Nephron progenitor cell (in vitro differentiated cells): ENCODE measurements around the gene MRPS26.
"Not testable (repeated sequence)": the region's sequence is repeated elsewhere in the genome, so short reads cannot be mapped to it uniquely, and the experiment has no call there.

Experiments
- DNase-seq: peaks from one replicate; pipeline ENCODE4 v3.0.0; 2021
- H3K27ac Mint-ChIP-seq: 2 replicates; pipeline ENCODE4 v1.8.0; 2021; ENCODE audit warnings: mild to moderate bottlenecking, moderate library complexity, mixed read lengths
- H3K27me3 Mint-ChIP-seq: 2 replicates; pipeline ENCODE4 v1.8.0; 2021; ENCODE audit warnings: mild to moderate bottlenecking, low read depth, mixed read lengths; ENCODE audit not compliant: poor library complexity
- H3K36me3 Mint-ChIP-seq: 2 replicates; pipeline ENCODE4 v1.8.0; 2021; ENCODE audit warnings: low read depth, mixed read lengths
- H3K4me1 Mint-ChIP-seq: 2 replicates; pipeline ENCODE4 v1.8.0; 2021; ENCODE audit warnings: mixed read lengths
- H3K4me3 Mint-ChIP-seq: 2 replicates; pipeline ENCODE4 v1.8.0; 2021; ENCODE audit warnings: mild to moderate bottlenecking, moderate library complexity, mixed read lengths
- H3K9me3 Mint-ChIP-seq: 2 replicates; pipeline ENCODE4 v1.8.0; 2021; ENCODE audit warnings: mild to moderate bottlenecking, moderate library complexity, mixed read lengths
- CTCF ChIP-seq: fragments of 200-600 bp; sonication (generic); IDR thresholded peaks from 2 replicates; pipeline ENCODE4 v1.5.0; 2021; ENCODE audit warnings: antibody characterized with exemption

Gene MRPS26

GRCh38 chr20:3059489-3059888 is 13.6 kb downstream of the MRPS26 start:
- Mint-ChIP-seq H3K36me3 (no peaks in the 10 kb centered on the region), H3K27me3 (peaks cover 12% of the 10 kb centered on the region), H3K9me3 (no peaks in the 10 kb centered on the region), H3K4me3 (no peak overlapping the region), H3K4me1 (no peaks in the 10 kb centered on the region), H3K27ac (no peak overlapping the region)
- DNase-seq = no peak
- TF ChIP-seq CTCF = no peak

- H3K36me3 Mint-ChIP-seq = not testable (repeated sequence)
Observed at GRCh38 chr20:3064119-3064518, 18.3 kb downstream of the MRPS26 start.

GRCh38 chr20:3067139-3068014 is 21.5 kb downstream of the MRPS26 start:
- no peak for DNase-seq
- Mint-ChIP-seq H3K27ac (no peak overlapping the region), H3K27me3 (peaks cover 73% of the 10 kb centered on the region), H3K4me1 (peaks cover 23% of the 10 kb centered on the region), H3K4me3 (no peak overlapping the region), H3K9me3 (no peaks in the 10 kb centered on the region), H3K36me3 (no peaks in the 10 kb centered on the region)
- no peak for TF ChIP-seq CTCF

More at GRCh38 chr20:3064119-3064518, 18.3 kb downstream of the MRPS26 start:
- not testable (repeated sequence) for H3K4me3 Mint-ChIP-seq, H3K9me3 Mint-ChIP-seq, H3K27ac Mint-ChIP-seq, DNase-seq
- peaks cover 16% of the 10 kb centered on the region for H3K4me1 Mint-ChIP-seq
- peaks cover 43% of the 10 kb centered on the region for H3K27me3 Mint-ChIP-seq

- H3K36me3 Mint-ChIP-seq = no peaks in the 10 kb centered on the region
- no peaks in the 10 kb centered on the region for H3K9me3 Mint-ChIP-seq
- H3K27ac Mint-ChIP-seq = no peak overlapping the region
- no peak for DNase-seq
- no peak overlapping the region for H3K4me3 Mint-ChIP-seq
- peaks cover 80% of the 10 kb centered on the region for H3K27me3 Mint-ChIP-seq
- H3K4me1 Mint-ChIP-seq = peaks cover 30% of the 10 kb centered on the region
- TF ChIP-seq CTCF = no peak
Observed at GRCh38 chr20:3068075-3068474, 22.2 kb downstream of the MRPS26 start.

GRCh38 chr20:3068986-3069900 is 23.4 kb downstream of the MRPS26 start:
- Mint-ChIP-seq H3K27ac (no peak overlapping the region), H3K4me3 (no peak overlapping the region), H3K4me1 (peaks cover 32% of the 10 kb centered on the region), H3K36me3 (no peaks in the 10 kb centered on the region), H3K9me3 (no peaks in the 10 kb centered on the region), H3K27me3 (peaks cover 87% of the 10 kb centered on the region)
- no peak for TF ChIP-seq CTCF
- DNase-seq = no peak

GRCh38 chr20:3070725-3071124 is 24.9 kb downstream of the MRPS26 start:
- TF ChIP-seq CTCF = no peak
- no peak for DNase-seq
- H3K4me1 Mint-ChIP-seq = peaks cover 32% of the 10 kb centered on the region
- no peaks in the 10 kb centered on the region for H3K36me3 Mint-ChIP-seq
- H3K4me3 Mint-ChIP-seq = peak overlapping the region; percentile 51
- peaks cover 90% of the 10 kb centered on the region for H3K27me3 Mint-ChIP-seq
- no peaks in the 10 kb centered on the region for H3K9me3 Mint-ChIP-seq
- H3K27ac Mint-ChIP-seq = no peak overlapping the region
